Right cardiac atrium (tissue), 5 donors: ENCODE measurements around the gene SSTR5. TPM values are rescaled to one million over a fixed set of nuclear protein-coding genes. Genes with fewer than 3 reads are reported as not detected.

ENCODE experiments used
- ATAC-seq, 2 donors: fragments of 200-7000 bp; cut with Tn5 transposase; one replicate each; pipeline versions ENCODE4 v1.8.0 to v1.9.1; 2020; ENCODE audit warnings: moderate library complexity in 2 of 2, mild to moderate bottlenecking in 1 of 2
- DNase-seq, 3 donors: peaks; one replicate each; pipeline ENCODE4 v3.0.0-alpha.2; 2020
- H3K27ac ChIP-seq: one replicate; pipeline ENCODE4 v1.5.1; 2013; ENCODE audit warnings: mild to moderate bottlenecking, low read length, control low read depth, moderate library complexity
- H3K27me3 ChIP-seq: one replicate; pipeline ENCODE4 v1.6.1; 2013; ENCODE audit not compliant: control insufficient read depth, insufficient read depth
- H3K4me1 ChIP-seq: one replicate; pipeline ENCODE4 v1.6.1; 2013; ENCODE audit warnings: low read length; ENCODE audit not compliant: control insufficient read depth, insufficient read depth
- H3K4me3 ChIP-seq: one replicate; pipeline ENCODE4 v1.5.1; 2013; ENCODE audit warnings: low read length, control low read depth
- H3K9me3 ChIP-seq: one replicate; pipeline ENCODE4 v1.6.1; 2013; ENCODE audit warnings: low read length; ENCODE audit not compliant: control insufficient read depth
- WGBS: extraction: QIAGEN DNeasy Blood & Tissue Kit; methylation state at CpG from one replicate; pipeline ENCODE4 v1.1.7; 2013; 5-methylcytosine and 5-hydroxymethylcytosine counted together
- intact Hi-C, 4 donors: fragments of 100-400 bp; cut with DNase I; formaldehyde crosslinking; loops; one replicate each; pipeline versions ENCODE4 v1.11.0 to v1.14.0; 2022 to 2023
- polyA plus RNA-seq: library from polyadenylated mRNA; stranded (reverse); fragments of 200-250 nt; gene quantifications from one replicate; pipeline ENCODE4 v1.2.3, GENCODE V29; 2013
- total RNA-seq, 4 donors: library from RNA; stranded (reverse); fragmentation: NEBNext Ultra II Directional; extraction: Animal tissue kit (Norgen Biotek cat#: 25700); gene quantifications; one replicate each; pipeline ENCODE4 v1.2.1, GENCODE V29; 2021
- donor health status: healthy with polysubstance abuse.
- donor health status: DM: no; HTN: yes; CAD: no.
- donor health status: DM: no; HTN: no; CAD: no.
- donor health status: DM: no; HTN: yes; CAD: no; lungs with severe emphysema.
- donor health status: DM: yes; HTN: yes; CAD: no.

The SSTR5 gene
- total and polyA plus RNA-seq, 5 donors = 7.7 to 35.3 (median 17.7) TPM

DNA sequence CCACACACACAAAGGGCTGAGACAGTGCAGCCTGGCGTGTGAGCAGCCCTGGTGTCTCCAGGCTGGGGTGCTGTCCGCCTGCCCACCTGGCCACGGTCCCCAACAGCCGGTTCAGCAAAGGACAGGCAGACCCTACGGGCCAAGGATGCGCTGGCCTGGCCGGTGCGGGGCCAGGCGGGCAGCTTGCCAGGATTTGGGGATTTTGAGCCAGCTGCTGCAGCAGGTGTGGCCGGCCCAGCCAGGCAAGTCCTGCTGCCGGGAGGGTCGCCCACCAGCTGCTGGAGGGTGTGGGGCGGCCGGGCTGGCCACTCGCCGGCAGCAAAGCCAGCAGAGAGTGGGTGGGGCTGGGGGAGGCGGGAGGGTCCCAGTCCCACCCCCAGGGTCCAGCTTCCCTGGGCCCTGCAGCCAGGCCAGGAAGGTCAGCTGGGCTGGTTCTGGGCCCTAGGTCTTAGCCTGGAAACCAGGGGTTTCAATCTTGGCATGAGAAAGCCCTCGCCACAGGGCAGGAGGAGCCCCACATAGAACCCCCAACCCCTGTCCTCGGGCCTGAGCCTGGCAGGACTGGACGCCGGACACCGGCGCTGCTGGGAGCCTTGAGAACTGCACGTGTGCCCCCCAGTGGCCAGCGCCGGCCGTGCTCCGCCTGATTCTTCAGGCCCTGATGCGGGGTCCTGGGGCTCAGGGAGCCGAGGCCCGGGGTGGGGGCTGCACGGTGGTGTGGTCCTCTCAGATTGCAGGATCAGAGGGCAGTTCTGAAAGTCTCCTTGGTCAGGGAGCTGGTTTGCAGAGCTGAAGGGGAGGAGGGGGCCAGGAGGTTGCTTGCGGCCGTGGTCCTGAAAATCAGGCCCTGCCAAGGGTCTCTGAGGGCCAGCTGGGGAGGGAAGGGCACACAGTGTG is 17.6 kb upstream of the SSTR5 start:
- no peaks in the 10 kb centered on the region for H3K27me3 ChIP-seq
- intact Hi-C loops = loop anchor here in 3 of 4 donors (2.0 to 10.0 kb wide), 4 partner anchors 242 to 348 kb away; partner anchors contain the start of genes FBXL16 (in 1 of the 3) and METRN (in 1 of the 3)
- ATAC-seq (peak; percentile 61 to 64), DNase-seq (peak; percentile 73 to 90 (median 86))
- no peak overlapping the region for H3K4me3 ChIP-seq
- H3K4me1 ChIP-seq = no peaks in the 10 kb centered on the region
- WGBS = 20% methylated on average over 34 of the region's 34 CpGs
- no peak overlapping the region for H3K27ac ChIP-seq
- no peaks in the 10 kb centered on the region for H3K9me3 ChIP-seq

- Histone ChIP-seq H3K9me3 (no peaks in the 10 kb centered on the region), H3K27me3 (no peaks in the 10 kb centered on the region), H3K4me3 (no peak overlapping the region), H3K4me1 (no peaks in the 10 kb centered on the region), H3K27ac (no peak overlapping the region)
- no peak for ATAC-seq
- 72% methylated on average over 13 of the region's 13 CpGs for WGBS
- intact Hi-C loops = loop anchor here in 2 of 4 donors (2.0 to 10.0 kb wide), 3 partner anchors 243 to 341 kb away; partner anchors contain the start of gene METRN (in 1 of the 2)
- DNase-seq = no peak
Observed at GRCh38 chr16:1055557-1055924, 17.0 kb upstream of the SSTR5 start.

DNA sequence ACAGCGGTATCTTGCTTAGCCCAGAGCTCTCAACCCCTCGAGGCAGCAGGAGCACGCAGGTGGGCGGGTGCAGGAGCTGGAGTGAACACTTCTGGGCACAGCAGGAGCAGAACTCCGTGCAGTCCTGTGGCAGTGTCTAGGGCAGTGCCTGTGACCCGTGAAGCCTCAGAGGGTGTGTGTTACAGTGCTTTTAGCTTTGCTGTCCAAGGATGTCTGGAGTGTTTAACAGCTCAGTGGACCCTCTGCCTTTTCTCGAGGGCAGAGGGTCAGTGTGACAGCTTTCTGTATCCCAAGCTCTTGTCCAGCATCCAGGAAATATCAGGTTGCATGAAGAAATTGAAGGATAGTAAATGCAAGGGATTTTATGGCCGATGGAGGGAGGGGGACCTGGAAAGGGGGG is 16.4 kb upstream of the SSTR5 start:
- no peaks in the 10 kb centered on the region for H3K9me3 ChIP-seq
- H3K27me3 ChIP-seq = no peaks in the 10 kb centered on the region
- intact Hi-C loops = loop anchor here in 2 of 4 donors (5.0 to 10.0 kb wide), 2 partner anchors 244 to 341 kb away; partner anchors contain the start of gene METRN (in 1 of the 2)
- H3K4me1 ChIP-seq = no peaks in the 10 kb centered on the region
- DNase-seq (no peak), ATAC-seq (no peak)
- WGBS = 78% methylated on average over 8 of the region's 8 CpGs
- H3K27ac ChIP-seq = no peak overlapping the region
- no peak overlapping the region for H3K4me3 ChIP-seq

DNA sequence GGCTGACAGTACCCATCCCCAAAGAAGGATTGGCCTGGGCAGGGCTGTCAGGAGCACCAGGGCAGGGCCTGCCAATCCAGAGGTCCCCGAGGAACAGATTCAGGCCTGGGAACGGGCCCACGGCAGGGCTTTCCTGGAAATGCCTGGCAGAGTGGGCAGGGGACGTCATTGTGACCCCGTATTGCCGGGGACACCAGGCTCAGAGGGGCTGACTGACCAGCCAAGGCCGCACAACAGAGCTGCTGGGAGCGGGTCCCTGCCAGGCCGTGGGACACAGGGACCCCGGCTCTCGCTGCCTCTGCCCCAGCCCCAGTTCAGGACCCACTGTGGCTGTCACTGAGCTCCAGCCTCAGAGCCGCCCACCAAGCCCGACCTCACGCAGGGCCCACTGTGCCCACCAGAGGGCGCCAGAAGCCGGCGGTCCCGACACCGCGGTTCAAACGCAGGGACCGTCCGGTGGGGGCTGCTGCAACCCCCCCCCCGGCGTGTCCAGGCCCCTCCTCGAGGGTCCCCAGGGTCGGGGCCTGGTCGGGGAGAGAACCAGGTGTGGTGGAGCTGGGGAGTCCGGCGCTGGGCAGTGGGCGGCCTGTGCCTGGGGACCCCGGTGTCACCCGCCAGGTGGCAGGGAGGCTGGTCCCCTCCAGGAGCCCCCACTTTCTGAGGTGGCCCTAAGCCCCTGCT is 15.2 kb upstream of the SSTR5 start:
- DNase-seq (peak in 2 of 3 donors; percentile 70 to 82), ATAC-seq (peak; percentile 6 to 27)
- WGBS = 25% methylated on average over 33 of the region's 33 CpGs
- H3K4me3 ChIP-seq = no peak overlapping the region
- no peaks in the 10 kb centered on the region for H3K9me3 ChIP-seq
- no peaks in the 10 kb centered on the region for H3K4me1 ChIP-seq
- no peaks in the 10 kb centered on the region for H3K27me3 ChIP-seq
- intact Hi-C loops = loop anchor here in 2 of 4 donors (5.0 to 10.0 kb wide), 2 partner anchors 245 to 343 kb away; partner anchors contain the start of gene METRN (in 1 of the 2)
- no peak overlapping the region for H3K27ac ChIP-seq

DNA sequence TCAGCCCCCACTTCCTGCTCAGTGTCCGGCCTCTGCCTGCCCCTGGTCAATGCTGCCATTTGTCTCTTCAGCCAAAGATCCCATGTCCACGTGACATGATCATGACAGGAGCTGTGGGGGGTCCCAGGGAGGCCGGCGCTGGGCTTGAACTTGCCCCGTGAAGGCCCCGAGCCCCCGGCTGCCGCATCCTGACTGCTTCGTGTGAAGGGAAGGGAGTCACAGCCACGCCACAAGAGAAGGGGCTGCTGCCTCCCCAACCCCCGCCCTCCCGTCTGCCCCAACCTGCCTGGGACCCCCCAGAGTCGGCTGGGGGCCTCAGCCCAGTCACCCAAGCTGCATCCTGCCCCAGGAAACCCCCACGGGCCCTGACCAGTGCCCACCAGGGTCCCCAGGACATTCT is 14.3 kb upstream of the SSTR5 start:
- no peak overlapping the region for H3K4me3 ChIP-seq
- ATAC-seq = no peak
- intact Hi-C loops = loop anchor here in 2 of 4 donors (5.0 to 10.0 kb wide), 2 partner anchors 246 to 343 kb away; partner anchors contain the start of gene METRN (in 1 of the 2)
- H3K27ac ChIP-seq = no peak overlapping the region
- 51% methylated on average over 14 of the region's 14 CpGs for WGBS
- no peaks in the 10 kb centered on the region for H3K9me3 ChIP-seq
- no peaks in the 10 kb centered on the region for H3K27me3 ChIP-seq
- no peak for DNase-seq
- no peaks in the 10 kb centered on the region for H3K4me1 ChIP-seq

GRCh38 chr16:1059310-1059709 is 13.2 kb upstream of the SSTR5 start:
- 90% methylated on average over 3 of the region's 3 CpGs for WGBS
- no peak for ATAC-seq
- no peak overlapping the region for H3K4me3 ChIP-seq
- H3K27ac ChIP-seq = no peak overlapping the region
- no peaks in the 10 kb centered on the region for H3K4me1 ChIP-seq
- DNase-seq = no peak
- intact Hi-C loops = loop anchor here in 2 of 4 donors (5.0 to 10.0 kb wide), 2 partner anchors 247 to 345 kb away; partner anchors contain the start of gene METRN (in 1 of the 2)
- H3K27me3 ChIP-seq = no peaks in the 10 kb centered on the region
- H3K9me3 ChIP-seq = no peaks in the 10 kb centered on the region

GRCh38 chr16:1060416-1061340 is 11.9 kb upstream of the SSTR5 start:
- intact Hi-C loops = no loop called here
- ATAC-seq (no peak), DNase-seq (peak in 1 of 3 donors; percentile 35)
- H3K4me1 ChIP-seq = no peaks in the 10 kb centered on the region
- H3K4me3 ChIP-seq = no peak overlapping the region
- H3K27ac ChIP-seq = no peak overlapping the region
- H3K9me3 ChIP-seq = no peaks in the 10 kb centered on the region
- H3K27me3 ChIP-seq = no peaks in the 10 kb centered on the region
- WGBS = 80% methylated on average over 42 of the region's 42 CpGs

DNA sequence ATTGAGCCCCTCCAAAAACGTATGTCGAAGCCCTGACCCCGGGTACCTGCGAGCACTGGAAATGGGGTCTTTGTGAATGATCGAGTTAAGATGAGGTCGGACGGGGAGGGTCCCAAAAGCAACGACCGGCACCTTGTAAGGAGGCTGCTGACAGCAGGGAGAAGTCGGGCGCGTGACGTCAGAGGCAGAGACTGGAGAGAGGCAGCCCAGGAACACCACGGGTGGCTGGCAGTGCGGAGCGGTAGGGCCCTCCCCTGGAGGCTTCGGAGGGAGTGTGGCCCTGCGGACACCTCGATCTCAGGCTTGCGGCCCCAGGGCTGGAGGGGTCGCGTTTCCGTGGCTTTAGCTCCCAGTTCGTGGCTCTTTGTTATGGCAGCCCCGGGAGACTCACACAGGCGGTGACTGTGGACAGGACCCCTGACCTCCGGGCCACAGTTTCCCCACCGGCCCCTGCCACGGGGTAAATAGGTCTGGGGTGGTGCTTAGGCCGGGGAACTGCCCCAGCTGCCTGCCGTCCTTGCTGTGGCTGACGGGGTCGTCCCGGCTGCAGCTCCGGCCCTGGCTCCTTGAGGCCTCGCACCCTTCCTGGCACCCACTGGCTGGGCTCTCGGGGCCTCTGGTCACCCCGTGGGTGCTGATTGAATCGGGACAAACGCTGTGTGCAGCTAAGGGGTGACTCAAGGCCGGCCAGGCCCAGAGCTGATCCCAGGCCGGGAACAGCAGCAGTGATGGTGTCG is 10.6 kb upstream of the SSTR5 start:
- H3K27ac ChIP-seq = no peak overlapping the region
- no peaks in the 10 kb centered on the region for H3K9me3 ChIP-seq
- intact Hi-C loops = no loop called here
- peak in 1 of 3 donors; percentile 35 for DNase-seq
- ATAC-seq = no peak
- 85% methylated on average over 43 of the region's 43 CpGs for WGBS
- no peaks in the 10 kb centered on the region for H3K27me3 ChIP-seq
- no peak overlapping the region for H3K4me3 ChIP-seq
- no peaks in the 10 kb centered on the region for H3K4me1 ChIP-seq

- no peaks in the 10 kb centered on the region for H3K27me3 ChIP-seq
Observed at GRCh38 chr16:1062895-1063294, 9.7 kb upstream of the SSTR5 start.

DNA sequence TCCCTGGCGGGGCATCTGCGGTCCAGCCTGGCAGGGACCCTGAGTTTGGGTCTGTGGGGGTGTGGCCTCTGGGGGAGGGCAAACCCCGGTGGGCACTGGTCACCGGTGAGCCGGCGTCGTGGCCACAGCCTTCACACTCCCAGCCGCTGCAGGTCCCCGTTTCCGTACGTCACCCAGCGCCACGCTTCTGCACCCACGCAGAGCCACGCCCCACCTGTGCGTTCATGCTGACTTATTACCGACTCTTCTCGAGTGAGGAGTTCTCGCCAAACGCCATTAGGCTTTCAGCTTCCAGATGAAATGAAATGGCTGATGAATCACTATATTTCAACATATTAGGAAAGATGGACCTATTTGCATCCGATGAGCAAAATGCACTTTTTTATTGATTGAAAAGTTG is 8.8 kb upstream of the SSTR5 start:
- intact Hi-C loops = no loop called here
- Histone ChIP-seq H3K4me3 (no peak overlapping the region), H3K27ac (no peak overlapping the region), H3K9me3 (no peaks in the 10 kb centered on the region), H3K27me3 (no peaks in the 10 kb centered on the region), H3K4me1 (no peaks in the 10 kb centered on the region)
- DNase-seq = no peak
- WGBS = 80% methylated on average over 21 of the region's 21 CpGs
- ATAC-seq = no peak

More at GRCh38 chr16:1062895-1063294, 9.7 kb upstream of the SSTR5 start:
- no peaks in the 10 kb centered on the region for H3K9me3 ChIP-seq
- H3K4me1 ChIP-seq = no peaks in the 10 kb centered on the region
- DNase-seq = no peak
- WGBS = 76% methylated on average over 20 of the region's 20 CpGs
- no peak overlapping the region for H3K27ac ChIP-seq
- no peak for ATAC-seq
- no peak overlapping the region for H3K4me3 ChIP-seq
- intact Hi-C loops = no loop called here
